HepG2 (cell line): ENCODE data around the gene CD46. TPM values are rescaled to one million over a fixed set of nuclear protein-coding genes. Genes with fewer than 3 reads are reported as not detected.
A peak's percentile ranks its signal among the peaks of the same experiment; 100 is the strongest.

Experiments
- BRD4 ChIP-seq: sonication (generic); formaldehyde crosslinking; IDR thresholded peaks from 2 replicates; pipeline ENCODE4 v1.4.0; 2020; ENCODE audit warnings: missing genetic modification reagents
- LCORL ChIP-seq, 2 experiments: fragments of 450-650 bp in 1 of 2; sonication (generic) in 1 of 2; formaldehyde crosslinking in 1 of 2; IDR thresholded peaks; 2 replicates each; pipeline versions ENCODE4 v1.5.0 to v1.6.1; 2017 to 2020; ENCODE audit warnings: antibody characterized with exemption in 1 of 2, missing genetic modification reagents in 1 of 2
- MTF2 ChIP-seq: sonication (generic); formaldehyde crosslinking; IDR thresholded peaks from 2 replicates; pipeline ENCODE4 v1.5.0; 2020; ENCODE audit warnings: missing genetic modification reagents, borderline replicate concordance
- ZNF34 ChIP-seq: sonication (generic); formaldehyde crosslinking; IDR thresholded peaks from 2 replicates; pipeline ENCODE4 v1.4.0; 2020; ENCODE audit warnings: mild to moderate bottlenecking, missing genetic modification reagents, borderline replicate concordance
- polyA plus RNA-seq, 8 experiments: library from polyadenylated mRNA; depleted of rRNA in 3 of 8; stranded (reverse) in 7 of 8; unstranded in 1 of 8; fragments of >200 nt; fragmentation: Illumina TruSeq in 4 of 8; extraction: Trizol in 4 of 8; gene quantifications; 2 replicates each; pipeline versions ENCODE4 v1.2.1 to v1.2.3, GENCODE V29; 2011 to 2016; ENCODE audit warnings: low read depth in 4 of 8, missing spikeins in 1 of 8, mixed read lengths in 1 of 8; ENCODE audit not compliant: insufficient read depth in 1 of 8
- total RNA-seq, 5 experiments: library from RNA; depleted of rRNA; stranded (reverse); fragments of >200 nt; fragmentation: Illumina TruSeq; extraction: Trizol; gene quantifications; 2 replicates each; pipeline ENCODE4 v1.2.3, GENCODE V29; 2016; ENCODE audit warnings: low read depth in 1 of 5
- TF ChIP-seq, protein P1 (sequence below): sonication (generic); formaldehyde crosslinking; IDR thresholded peaks from 2 replicates; pipeline ENCODE4 v1.5.1; 2020; ENCODE audit warnings: mild to moderate bottlenecking, missing genetic modification reagents, moderate library complexity
- TF ChIP-seq, protein P2 (sequence below): sonication (generic); formaldehyde crosslinking; IDR thresholded peaks from 2 replicates; pipeline ENCODE4 v1.9.0; 2021; ENCODE audit warnings: missing genetic modification reagents, borderline replicate concordance

Gene CD46
- total and polyA plus RNA-seq, 2 of the 13 experiments (the other 11 are each of a cell fraction or from before 2014, with no cell fraction given): 130 to 277 TPM

DNA sequence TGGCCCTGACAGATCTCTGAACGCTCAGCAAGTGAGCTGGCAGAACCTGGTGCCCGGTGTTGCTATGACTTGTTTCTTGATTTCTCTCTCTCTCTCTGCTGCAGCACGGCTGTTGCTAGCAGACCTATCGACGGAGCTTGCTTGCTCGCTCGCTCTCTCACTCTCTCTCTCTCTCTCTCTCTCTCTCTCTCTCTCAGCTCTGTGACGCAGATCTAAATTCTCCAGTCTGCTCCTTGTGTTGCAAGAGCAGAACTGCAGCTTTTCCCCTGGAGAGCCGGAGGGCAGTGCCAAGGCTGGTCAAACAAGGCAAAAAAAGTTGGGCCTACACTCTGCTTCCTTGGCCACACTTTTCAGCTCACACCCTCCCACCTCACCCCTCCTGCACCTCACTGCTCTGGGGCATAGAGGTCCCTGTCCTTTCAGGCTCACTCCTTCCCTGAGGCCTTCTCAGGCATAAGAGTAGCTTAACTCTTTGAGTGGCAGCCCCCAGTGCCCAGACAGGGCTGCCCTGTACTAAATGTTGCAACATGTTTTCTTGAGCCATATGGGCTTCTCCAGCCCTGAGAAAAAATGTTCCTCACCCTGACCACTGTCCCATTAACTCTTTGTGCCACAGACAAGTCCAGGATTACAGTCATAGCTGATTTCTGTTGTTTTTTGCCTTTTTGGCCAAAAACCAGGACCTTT is 72.2 kb downstream of the CD46 start (continued):
- 0 out of 2 replicates have a peak, but pooled peaks have one; percentile 37 for TF ChIP-seq BRD4 (CRISPR knock-in tag)
- no peak for TF ChIP-seq MTF2 (CRISPR knock-in tag)
- TF ChIP-seq ZNF34 (CRISPR knock-in tag): no peak
- TF ChIP-seq, protein P1, sequence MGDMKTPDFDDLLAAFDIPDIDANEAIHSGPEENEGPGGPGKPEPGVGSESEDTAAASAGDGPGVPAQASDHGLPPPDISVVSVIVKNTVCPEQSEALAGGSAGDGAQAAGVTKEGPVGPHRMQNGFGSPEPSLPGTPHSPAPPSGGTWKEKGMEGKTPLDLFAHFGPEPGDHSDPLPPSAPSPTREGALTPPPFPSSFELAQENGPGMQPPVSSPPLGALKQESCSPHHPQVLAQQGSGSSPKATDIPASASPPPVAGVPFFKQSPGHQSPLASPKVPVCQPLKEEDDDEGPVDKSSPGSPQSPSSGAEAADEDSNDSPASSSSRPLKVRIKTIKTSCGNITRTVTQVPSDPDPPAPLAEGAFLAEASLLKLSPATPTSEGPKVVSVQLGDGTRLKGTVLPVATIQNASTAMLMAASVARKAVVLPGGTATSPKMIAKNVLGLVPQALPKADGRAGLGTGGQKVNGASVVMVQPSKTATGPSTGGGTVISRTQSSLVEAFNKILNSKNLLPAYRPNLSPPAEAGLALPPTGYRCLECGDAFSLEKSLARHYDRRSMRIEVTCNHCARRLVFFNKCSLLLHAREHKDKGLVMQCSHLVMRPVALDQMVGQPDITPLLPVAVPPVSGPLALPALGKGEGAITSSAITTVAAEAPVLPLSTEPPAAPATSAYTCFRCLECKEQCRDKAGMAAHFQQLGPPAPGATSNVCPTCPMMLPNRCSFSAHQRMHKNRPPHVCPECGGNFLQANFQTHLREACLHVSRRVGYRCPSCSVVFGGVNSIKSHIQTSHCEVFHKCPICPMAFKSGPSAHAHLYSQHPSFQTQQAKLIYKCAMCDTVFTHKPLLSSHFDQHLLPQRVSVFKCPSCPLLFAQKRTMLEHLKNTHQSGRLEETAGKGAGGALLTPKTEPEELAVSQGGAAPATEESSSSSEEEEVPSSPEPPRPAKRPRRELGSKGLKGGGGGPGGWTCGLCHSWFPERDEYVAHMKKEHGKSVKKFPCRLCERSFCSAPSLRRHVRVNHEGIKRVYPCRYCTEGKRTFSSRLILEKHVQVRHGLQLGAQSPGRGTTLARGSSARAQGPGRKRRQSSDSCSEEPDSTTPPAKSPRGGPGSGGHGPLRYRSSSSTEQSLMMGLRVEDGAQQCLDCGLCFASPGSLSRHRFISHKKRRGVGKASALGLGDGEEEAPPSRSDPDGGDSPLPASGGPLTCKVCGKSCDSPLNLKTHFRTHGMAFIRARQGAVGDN (CRISPR knock-in tag): peak; percentile 58
- no peak for TF ChIP-seq LCORL (IDR thresholded peaks at IDR 0.05)
- 0 out of 2 replicates have a peak, but pooled peaks have one; percentile 30 for TF ChIP-seq LCORL (CRISPR knock-in tag; IDR thresholded peaks at IDR 0.05)
- TF ChIP-seq, protein P2, sequence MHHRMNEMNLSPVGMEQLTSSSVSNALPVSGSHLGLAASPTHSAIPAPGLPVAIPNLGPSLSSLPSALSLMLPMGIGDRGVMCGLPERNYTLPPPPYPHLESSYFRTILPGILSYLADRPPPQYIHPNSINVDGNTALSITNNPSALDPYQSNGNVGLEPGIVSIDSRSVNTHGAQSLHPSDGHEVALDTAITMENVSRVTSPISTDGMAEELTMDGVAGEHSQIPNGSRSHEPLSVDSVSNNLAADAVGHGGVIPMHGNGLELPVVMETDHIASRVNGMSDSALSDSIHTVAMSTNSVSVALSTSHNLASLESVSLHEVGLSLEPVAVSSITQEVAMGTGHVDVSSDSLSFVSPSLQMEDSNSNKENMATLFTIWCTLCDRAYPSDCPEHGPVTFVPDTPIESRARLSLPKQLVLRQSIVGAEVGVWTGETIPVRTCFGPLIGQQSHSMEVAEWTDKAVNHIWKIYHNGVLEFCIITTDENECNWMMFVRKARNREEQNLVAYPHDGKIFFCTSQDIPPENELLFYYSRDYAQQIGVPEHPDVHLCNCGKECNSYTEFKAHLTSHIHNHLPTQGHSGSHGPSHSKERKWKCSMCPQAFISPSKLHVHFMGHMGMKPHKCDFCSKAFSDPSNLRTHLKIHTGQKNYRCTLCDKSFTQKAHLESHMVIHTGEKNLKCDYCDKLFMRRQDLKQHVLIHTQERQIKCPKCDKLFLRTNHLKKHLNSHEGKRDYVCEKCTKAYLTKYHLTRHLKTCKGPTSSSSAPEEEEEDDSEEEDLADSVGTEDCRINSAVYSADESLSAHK (CRISPR knock-in tag): no peak
